MV-4-11 (cell line): ENCODE measurements around the gene ADCY10.
"Not testable (repeated sequence)": the region's sequence is repeated elsewhere in the genome, so short reads cannot be mapped to it uniquely, and the experiment has no call there.

ENCODE experiments used
- DNase-seq: peaks from one replicate; lab custom pipeline; 2025; lab: John Stamatoyannopoulos, UW

The ADCY10 gene

GRCh38 chr1:167812972-167813371 is 101.0 kb downstream of the ADCY10 start:
- DNase-seq, result no peak

DNA sequence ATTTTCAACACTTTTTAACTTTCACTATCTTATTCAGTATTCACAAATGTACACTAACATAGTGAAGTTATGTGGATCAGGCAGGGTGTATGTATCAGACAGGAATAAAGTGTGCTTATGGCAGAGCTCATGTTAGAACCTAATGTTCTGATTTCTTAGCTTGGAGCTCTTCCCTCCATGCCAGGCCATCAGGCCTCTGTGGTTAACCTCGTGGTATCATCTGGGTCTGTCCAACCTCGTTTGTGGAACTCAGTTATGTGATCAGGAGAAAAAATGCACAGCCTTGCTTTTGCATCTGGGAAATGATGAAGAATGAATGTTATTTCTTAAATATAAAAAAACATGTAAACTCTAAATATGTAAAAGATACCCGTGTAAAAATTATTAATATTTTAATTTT is 105.2 kb downstream of the ADCY10 start:
- DNase-seq, result no peak

- no peak for DNase-seq
These were observed 105.8 kb downstream of the ADCY10 start for GRCh38 chr1:167808104-167808503.

GRCh38 chr1:167806676-167807075 is 107.3 kb downstream of the ADCY10 start:
- DNase-seq, result not testable (repeated sequence)

DNA sequence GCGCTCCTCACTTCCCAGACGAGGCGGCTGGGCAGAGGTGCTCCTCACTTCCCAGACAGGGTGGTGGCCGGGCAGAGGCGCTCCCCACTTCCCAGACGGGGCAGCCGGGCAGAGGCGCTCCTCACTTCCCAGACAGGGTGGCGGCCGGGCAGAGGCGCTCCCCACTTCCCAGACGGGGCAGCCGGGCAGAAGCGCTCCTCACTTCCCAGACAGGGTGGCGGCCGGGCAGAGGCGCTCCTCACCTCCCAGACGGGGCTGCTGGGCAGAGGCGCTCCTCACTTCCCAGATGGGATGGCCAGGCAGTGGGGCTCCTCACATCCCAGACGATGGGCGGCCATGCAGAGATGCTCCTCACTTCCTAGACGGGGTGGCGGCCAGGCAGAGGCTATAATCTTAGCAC is 107.7 kb downstream of the ADCY10 start:
- not testable (repeated sequence) for DNase-seq

GRCh38 chr1:167805041-167805556 is 108.8 kb downstream of the ADCY10 start:
- peak; percentile 81 for DNase-seq

- peak; percentile 94 for DNase-seq
These were observed 110.4 kb downstream of the ADCY10 start for GRCh38 chr1:167803358-167804207.

- no peak for DNase-seq
These were observed 111.7 kb downstream of the ADCY10 start for GRCh38 chr1:167802235-167802634.

DNA sequence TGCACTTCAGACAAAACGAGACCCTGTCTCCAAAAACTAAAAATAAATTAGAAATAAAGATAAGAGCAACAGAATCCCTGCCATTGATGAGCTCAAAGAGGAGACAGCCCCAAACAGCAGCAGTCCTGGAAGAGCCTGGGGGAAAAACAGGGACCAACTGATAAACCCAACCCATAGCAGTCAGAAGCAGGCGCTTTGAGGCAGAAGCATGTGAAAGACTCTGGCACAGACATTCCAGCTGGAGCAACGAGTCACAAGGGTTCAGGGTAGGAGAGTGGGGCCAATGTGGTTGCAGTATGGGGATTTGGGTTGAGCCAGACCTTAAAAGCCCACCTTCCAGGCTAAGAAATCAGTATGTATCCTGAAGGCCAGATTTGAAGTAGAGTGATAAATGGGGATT is 113.7 kb downstream of the ADCY10 start:
- DNase-seq, result no peak

GRCh38 chr1:167799747-167800146 is 114.2 kb downstream of the ADCY10 start:
- DNase-seq, result no peak

DNA sequence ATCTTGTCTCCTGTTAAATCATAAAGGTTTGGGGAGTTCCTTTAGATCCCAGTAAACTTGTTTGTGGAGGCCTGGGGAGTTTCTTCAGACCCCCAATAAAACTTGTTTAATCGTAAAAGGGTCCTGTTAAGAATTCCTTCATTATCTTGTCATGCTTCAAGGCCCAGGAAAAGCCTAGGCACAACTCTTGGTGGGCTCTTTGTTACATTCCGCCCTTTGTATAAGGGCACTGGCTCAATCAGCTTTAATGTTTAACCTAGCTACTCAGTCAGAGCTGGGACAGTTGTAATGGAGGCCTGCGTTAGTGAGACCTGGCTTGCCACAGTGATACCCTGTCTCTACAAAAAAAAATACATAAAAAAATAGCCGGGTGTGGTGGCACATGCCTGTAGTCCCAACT is 115.0 kb downstream of the ADCY10 start:
- no peak for DNase-seq

DNA sequence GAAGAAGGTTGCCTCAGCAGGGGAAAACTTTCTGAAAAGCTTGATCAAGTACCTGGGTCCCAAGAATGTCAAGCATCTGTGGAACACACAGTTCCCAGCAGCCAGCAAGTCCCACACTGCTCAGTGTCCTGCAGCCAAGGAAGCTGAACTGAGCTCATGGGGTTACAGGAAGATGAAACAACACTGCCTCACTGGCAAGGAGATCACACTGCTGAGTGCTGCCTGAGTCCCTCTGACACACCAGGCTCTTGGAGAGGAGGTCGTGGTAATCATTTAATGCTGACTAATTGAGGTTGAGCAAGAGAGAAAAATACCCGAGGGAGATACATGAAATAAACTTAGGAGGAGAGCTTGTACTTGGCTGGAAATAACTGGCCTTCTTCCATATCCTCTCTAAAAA is 116.9 kb downstream of the ADCY10 start:
- peak; percentile 77 for DNase-seq

DNA sequence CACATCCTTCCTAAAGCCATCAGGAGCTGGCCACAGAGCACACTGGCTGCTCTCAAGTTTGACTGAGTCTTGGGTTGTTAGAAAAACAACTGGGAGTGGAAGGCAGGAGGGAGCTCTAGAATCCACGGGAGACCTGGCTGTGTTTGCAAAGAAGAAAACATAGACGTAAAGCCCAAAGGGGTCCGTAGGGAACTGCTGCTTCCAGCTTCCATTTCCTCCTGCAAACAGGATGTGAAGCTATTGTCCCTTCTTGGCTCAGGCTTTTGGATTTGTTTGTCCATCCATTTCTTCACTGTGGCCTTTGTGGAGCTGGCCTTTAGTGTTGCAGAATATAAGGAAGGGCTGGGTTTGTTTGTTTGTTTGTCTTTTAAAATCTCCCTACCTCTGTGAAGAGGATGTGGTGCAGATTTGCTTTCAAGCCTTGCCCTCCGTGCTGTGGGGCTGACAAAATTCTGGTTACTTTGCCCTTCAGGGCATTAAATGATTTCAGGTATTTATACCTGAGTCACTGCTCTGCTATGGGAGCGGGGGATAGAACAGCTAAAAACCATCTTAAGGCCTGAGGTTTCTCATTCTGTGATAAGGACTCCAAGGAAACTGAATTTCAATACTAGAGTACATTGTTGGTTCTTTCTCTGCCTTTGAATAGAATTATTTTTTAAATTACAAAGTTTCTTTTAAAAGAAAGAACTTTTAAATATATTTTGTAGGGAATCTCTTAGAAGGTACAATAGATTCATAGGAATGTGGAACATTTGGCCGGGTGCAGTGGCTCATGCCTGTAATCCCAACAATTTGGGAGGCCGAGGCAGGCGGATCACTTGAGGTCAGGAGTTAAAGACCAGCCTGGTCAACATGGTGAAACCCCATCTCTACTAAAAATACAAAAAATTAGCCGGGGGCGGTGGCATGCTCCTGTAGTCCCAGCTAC is 117.9 kb downstream of the ADCY10 start:
- DNase-seq, result no peak

DNA sequence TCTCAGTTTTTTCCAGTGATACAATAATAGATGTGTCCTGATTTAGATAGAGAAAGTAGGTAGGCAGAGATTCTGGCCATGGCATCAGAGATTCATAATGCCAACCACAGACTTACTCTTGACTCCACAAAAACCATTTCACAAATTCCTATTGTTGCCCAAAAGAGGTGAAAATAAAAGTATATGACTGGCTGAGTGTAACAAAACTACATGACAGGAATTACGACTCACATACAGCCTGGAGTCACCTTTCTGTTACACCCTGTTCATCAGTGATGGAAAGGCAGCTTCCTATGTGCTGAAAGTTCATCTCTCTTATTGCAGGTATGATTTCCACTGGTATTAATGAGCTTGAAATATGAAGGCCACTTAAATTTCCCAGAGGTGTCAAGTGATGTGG is 119.9 kb downstream of the ADCY10 start:
- no peak for DNase-seq

- DNase-seq, result peak; percentile 47
These were observed 121.8 kb downstream of the ADCY10 start for GRCh38 chr1:167792188-167792565.

- peak; percentile 78 for DNase-seq
These were observed 122.4 kb downstream of the ADCY10 start for GRCh38 chr1:167791281-167792187.

GRCh38 chr1:167790117-167790516 is 123.8 kb downstream of the ADCY10 start:
- no peak for DNase-seq

DNA sequence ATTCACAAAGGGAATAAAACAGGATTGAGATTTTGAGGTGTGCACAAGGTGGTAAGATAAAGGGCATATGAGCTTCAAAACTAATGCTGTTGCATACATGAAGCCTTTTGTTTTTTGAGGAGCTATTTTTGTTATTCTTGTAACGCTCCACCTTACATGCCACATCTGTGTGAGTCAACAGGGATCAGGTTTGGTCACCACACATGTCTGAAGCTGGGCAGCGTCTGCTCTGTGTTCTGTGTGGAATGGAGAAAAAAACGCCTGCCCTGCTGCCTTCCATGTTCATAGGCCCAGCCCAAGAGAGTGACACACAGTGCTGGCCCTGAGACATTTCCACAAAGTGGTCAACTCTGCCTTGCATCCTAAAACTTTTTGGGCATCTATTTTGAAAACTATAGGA is 124.4 kb downstream of the ADCY10 start:
- DNase-seq, result no peak

DNA sequence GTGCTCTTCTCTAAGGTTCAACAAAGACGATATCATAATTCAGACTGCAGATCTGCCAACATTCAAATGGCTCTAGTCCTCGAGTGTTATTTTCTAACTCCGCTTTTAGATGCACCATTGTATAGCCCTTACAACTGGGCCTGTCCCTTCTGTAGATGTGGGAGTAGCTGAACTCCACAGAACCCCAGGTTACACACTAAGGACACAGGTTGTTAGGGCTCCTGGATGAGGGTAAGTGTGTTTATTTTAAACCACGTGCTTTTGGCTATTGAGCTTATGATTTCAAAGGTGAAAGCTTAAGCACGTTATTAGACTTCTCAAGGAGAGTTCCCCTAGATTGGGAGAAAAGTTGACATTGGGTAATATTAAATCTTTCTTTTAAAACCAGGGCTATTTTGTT is 127.4 kb downstream of the ADCY10 start:
- DNase-seq, result no peak

DNA sequence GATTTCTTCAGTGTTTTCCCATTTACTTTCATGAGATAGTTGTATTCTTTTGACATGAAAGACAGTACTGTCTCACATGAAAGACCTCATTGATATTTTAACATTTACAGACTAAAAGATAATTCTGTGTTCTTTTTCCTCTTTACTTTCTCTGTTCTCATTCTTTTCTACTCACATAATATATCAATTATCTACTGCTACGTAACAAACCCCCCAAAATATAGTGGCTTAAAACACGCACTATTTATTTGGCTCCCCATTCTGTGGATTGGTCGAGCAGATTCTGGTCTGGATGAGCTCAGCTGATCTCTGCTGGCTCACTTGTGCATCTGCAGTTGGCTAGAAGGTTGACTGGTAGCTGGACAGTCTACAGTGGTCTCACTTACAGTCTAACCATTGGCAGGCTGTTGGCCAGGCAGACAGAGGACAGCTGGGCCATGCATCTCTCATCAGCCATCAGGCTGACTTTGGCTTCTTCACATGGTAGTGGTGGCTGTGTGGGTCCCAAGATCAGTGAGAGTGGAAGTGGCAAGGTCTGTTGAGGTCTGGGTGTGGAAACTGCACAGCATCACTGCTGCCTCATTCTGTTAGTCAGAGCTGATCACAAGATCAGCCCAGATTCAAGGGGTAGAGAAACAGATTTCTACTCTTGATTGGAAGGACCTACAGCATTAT is 128.9 kb downstream of the ADCY10 start:
- DNase-seq, result peak; percentile 12

DNA sequence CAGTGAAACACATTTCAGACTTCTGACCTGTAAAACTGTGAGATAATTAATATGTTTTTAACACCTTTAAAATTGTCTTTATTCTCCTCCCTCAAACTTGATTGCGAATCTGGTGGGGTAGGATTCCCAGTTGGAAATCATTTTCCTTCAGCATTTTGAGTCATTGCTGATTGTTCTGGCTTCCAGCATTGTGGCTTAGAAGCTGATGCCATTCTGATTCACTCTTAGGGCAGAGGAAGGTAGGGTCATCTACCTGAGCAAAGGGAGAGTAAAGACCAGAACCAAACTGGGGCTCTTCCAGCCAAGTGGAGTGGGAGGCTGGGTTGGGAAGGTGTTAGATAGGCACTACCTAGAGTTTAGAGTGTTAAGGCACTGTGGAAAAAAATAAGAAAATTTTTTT is 131.0 kb downstream of the ADCY10 start:
- DNase-seq, result no peak
